A549 (cell line): ENCODE results near the gene RORC. TPM values are rescaled to one million over a fixed set of nuclear protein-coding genes. Genes with fewer than 3 reads are reported as not detected.

Experiments used
- ATAC-seq, 2 experiments: fragments of 200-7000 bp in 1 of 2; fragments of >200 bp in 1 of 2; cut with Nextera tagmentation in 1 of 2; cut with Tn5 transposase in 1 of 2; 3 replicates each; pipeline versions ENCODE4 v1.8.0 to v1.9.1; 2018 to 2020; ENCODE audit warnings: mild to moderate bottlenecking in 1 of 2, moderate library complexity in 1 of 2
- CTCF ChIA-PET: fragments of 300-600 bp; sonication (Branson Sonifier 250); formaldehyde crosslinking; extraction: SDS; loops from one replicate; lab custom pipeline; 2021; ENCODE audit warnings: antibody characterized with exemption, inconsistent platforms; lab: Yijun Ruan, JAX
- POLR2A ChIA-PET: fragments of 350-600 bp; formaldehyde crosslinking; extraction: SDS; loops from one replicate; lab custom pipeline; 2021; ENCODE audit warnings: antibody characterized with exemption, inconsistent platforms; lab: Yijun Ruan, JAX
- DNase-seq, 2 experiments: peaks; one replicate each; pipeline versions ENCODE4 v3.0.0 to v3.0.0-alpha.2; 2011 to 2016; ENCODE audit warnings: low read depth in 1 of 2, low spot score in 1 of 2
- FAIRE-seq: peaks from 2 replicates; lab custom pipeline; 2011; peaks lifted over from hg19 to GRCh38; lab: Jason Lieb, UNC
- H3K27ac ChIP-seq, 2 experiments: fragments of >200 bp; sonication (Bioruptor Twin); formaldehyde crosslinking; 3 replicates each; pipeline ENCODE4 v1.5.1; 2016 to 2017
- H3K4me1 ChIP-seq: fragments of >200 bp; sonication (Bioruptor Twin); formaldehyde crosslinking; 3 replicates; pipeline ENCODE4 v1.6.1; 2016
- H3K4me2 ChIP-seq: fragments of >200 bp; sonication (Bioruptor Twin); formaldehyde crosslinking; 3 replicates; pipeline ENCODE4 v1.6.1; 2016
- H3K4me3 ChIP-seq: fragments of >200 bp; sonication (Bioruptor Twin); formaldehyde crosslinking; 3 replicates; pipeline ENCODE4 v1.5.1; 2016
- H3K9me3 ChIP-seq: fragments of >200 bp; sonication (Bioruptor Twin); formaldehyde crosslinking; 3 replicates; pipeline ENCODE4 v1.6.1; 2016
- BHLHE40 ChIP-seq: IDR thresholded peaks from 2 replicates; pipeline ENCODE4 v1.6.1; 2012; ENCODE audit warnings: low read depth, low read length, inconsistent platforms
- CBX8 ChIP-seq: fragments of 200-600 bp; sonication (generic); IDR thresholded peaks from 2 replicates; pipeline ENCODE4 v1.6.1; 2016
- CHD4 ChIP-seq: fragments of 200-600 bp; sonication (generic); IDR thresholded peaks from 2 replicates; pipeline ENCODE4 v1.6.1; 2016; ENCODE audit warnings: antibody characterized with exemption, mild to moderate bottlenecking, borderline replicate concordance
- EHF ChIP-seq: fragments of 250-450 bp; sonication (Bioruptor Pico); IDR thresholded peaks from 2 replicates; pipeline ENCODE4 v1.5.0; 2020; ENCODE audit warnings: mild to moderate bottlenecking
- ESRRA ChIP-seq: fragments of 150-350 bp; IDR thresholded peaks from 2 replicates; pipeline ENCODE4 v1.6.1; 2014; ENCODE audit warnings: mild to moderate bottlenecking, low read length, borderline replicate concordance
- FOSL2 ChIP-seq, 2 experiments: fragments of 450-650 bp in 1 of 2; fragments of >200 bp in 1 of 2; sonication (Bioruptor Twin) in 1 of 2; formaldehyde crosslinking; IDR thresholded peaks; 2 replicates each; pipeline versions ENCODE4 v1.5.0 to v1.6.1; 2016 to 2020; ENCODE audit warnings: mild to moderate bottlenecking in 1 of 2, moderate library complexity in 1 of 2
- GATA3 ChIP-seq: IDR thresholded peaks from 2 replicates; pipeline ENCODE4 v1.6.1; 2012; ENCODE audit warnings: borderline replicate concordance
- HDAC2 ChIP-seq: fragments of 200-600 bp; sonication (generic); IDR thresholded peaks from 2 replicates; pipeline ENCODE4 v1.6.1; 2016
- HOXB13 ChIP-seq: fragments of 250-450 bp; sonication (Bioruptor Pico); IDR thresholded peaks from 2 replicates; pipeline ENCODE4 v1.5.0; 2020; ENCODE audit warnings: low read depth, mild to moderate bottlenecking, moderate library complexity
- MAZ ChIP-seq: fragments of 150-350 bp; IDR thresholded peaks from 2 replicates; pipeline ENCODE4 v1.6.1; 2014; ENCODE audit warnings: antibody characterized with exemption, low read depth, low read length, borderline replicate concordance
- MYC ChIP-seq: IDR thresholded peaks from 2 replicates; pipeline ENCODE4 v1.6.1; 2012; ENCODE audit warnings: mild to moderate bottlenecking, inconsistent platforms, low read length, improper control_type of control experiment, borderline replicate concordance
- NFE2L2 ChIP-seq: fragments of 150-350 bp; conservative IDR thresholded peaks from 2 replicates; pipeline ENCODE4 v1.6.1; 2014; ENCODE audit warnings: low read length
- NPAS2 ChIP-seq: fragments of 250-450 bp; sonication (Bioruptor Pico); IDR thresholded peaks from 2 replicates; pipeline ENCODE4 v1.8.0; 2022; ENCODE audit warnings: mild to moderate bottlenecking, moderate library complexity, borderline replicate concordance
- RCOR1 ChIP-seq: fragments of 150-350 bp; IDR thresholded peaks from 2 replicates; pipeline ENCODE4 v1.6.1; 2014; ENCODE audit warnings: antibody characterized with exemption, low read length, low read depth
- SREBF2 ChIP-seq: fragments of 450-650 bp; IDR thresholded peaks from 2 replicates; pipeline ENCODE4 v1.6.1; 2014; ENCODE audit warnings: mild to moderate bottlenecking, moderate library complexity
- TFCP2L1 ChIP-seq: fragments of 250-450 bp; sonication (Bioruptor Pico); IDR thresholded peaks from 2 replicates; pipeline ENCODE4 v1.5.0; 2021; ENCODE audit warnings: mild to moderate bottlenecking
- ZNF302 ChIP-seq: fragments of 250-450 bp; sonication (Bioruptor Pico); IDR thresholded peaks from 2 replicates; pipeline ENCODE4 v1.9.0; 2021; ENCODE audit warnings: inconsistent platforms, mild to moderate bottlenecking, moderate library complexity
- WGBS: methylation state at CpG from one replicate; pipeline ENCODE4 v1.1.6; 2017; ENCODE audit errors: missing lambda C conversion rate; 5-methylcytosine and 5-hydroxymethylcytosine counted together
- polyA plus RNA-seq, 4 experiments: library from polyadenylated mRNA; depleted of rRNA in 3 of 4; stranded (reverse); fragments of >200 nt; fragmentation: RNase III in 1 of 4; extraction: RNeasy Plus Mini Kit Qiagen cat#74134 plus additional on column Dnase treatment in 1 of 4; gene quantifications; 2 replicates in 3 of 4; 3 replicates in 1 of 4; pipeline ENCODE4 v1.2.3, GENCODE V29; 2011 to 2017
- TF ChIP-seq, protein P1 (sequence below): fragments of 150-350 bp; IDR thresholded peaks from 2 replicates; pipeline ENCODE4 v1.6.1; 2014; ENCODE audit warnings: low read depth, mild to moderate bottlenecking, low read length
- TF ChIP-seq, protein P2 (sequence below): fragments of >200 bp; sonication (Bioruptor Twin); formaldehyde crosslinking; IDR thresholded peaks from 2 replicates; pipeline ENCODE4 v1.6.1; 2016
- TF ChIP-seq, protein P3 (sequence below): fragments of >200 bp; sonication (Bioruptor Twin); formaldehyde crosslinking; IDR thresholded peaks from 3 replicates; pipeline ENCODE4 v1.6.1; 2016
- TF ChIP-seq, protein P4 (sequence below): fragments of >200 bp; sonication (Bioruptor Twin); formaldehyde crosslinking; IDR thresholded peaks from 3 replicates; pipeline ENCODE4 v1.5.1; 2016

The RORC gene
- polyA plus RNA-seq, 2 of the 4 experiments (the other 2 are of a cell fraction) = 0.06 to 0.25 TPM

DNA sequence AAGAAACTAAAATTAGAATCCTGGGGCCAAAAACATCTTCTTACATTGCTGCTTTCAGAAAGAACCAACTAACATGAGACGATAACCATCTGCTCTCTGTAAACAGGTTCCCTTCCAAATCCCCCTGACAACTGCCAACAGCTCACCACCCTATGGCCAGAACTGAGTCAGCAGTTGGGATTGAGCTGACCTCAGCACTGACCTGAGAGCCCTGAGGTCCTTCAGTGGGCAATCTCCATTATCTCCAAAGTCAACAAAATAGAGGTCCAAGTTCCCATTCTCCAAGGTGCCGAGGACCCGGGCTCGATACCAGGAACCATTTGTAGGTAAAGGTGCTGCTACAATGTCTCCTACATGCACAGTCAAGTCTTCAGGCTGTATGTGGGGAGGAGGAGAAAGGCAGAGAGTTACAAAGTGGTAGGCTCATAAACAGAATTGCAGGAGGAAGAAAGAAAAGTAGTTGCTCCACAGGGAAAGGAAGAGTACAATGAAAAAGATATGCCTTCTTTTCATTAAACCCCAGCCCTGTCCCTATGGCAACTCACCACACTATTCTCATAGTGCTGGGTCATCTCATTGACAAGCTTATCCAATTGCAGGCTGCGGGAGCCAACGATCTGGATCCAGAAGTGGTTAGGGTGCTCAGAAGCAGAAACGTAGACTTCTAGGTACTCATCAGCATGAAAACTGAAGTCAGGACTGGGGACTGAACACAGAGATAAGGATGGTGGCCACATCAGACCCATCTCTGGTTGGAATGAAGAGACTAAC, 55.5 kb downstream of the RORC start:
- Histone ChIP-seq H3K9me3 (no peaks in the 10 kb centered on the region), H3K4me2 (no peak overlapping the region), H3K27ac (no peak overlapping the region), H3K4me3 (no peak overlapping the region), H3K4me1 (no peaks in the 10 kb centered on the region)
- DNase-seq (no peak), ATAC-seq (no peak), FAIRE-seq (no peak)
- POLR2A ChIA-PET = no interaction called here
- TF ChIP-seq BHLHE40 (no peak), GATA3 (no peak), CHD4 (no peak), ESRRA (no peak), ZNF302 (CRISPR knock-in tag) (no peak), SREBF2 (no peak), MYC (no peak), RCOR1 (no peak), TFCP2L1 (no peak), EHF (CRISPR knock-in tag) (no peak), FOSL2 (IDR thresholded peaks at IDR 0.05) (no peak), FOSL2 (CRISPR knock-in tag; IDR thresholded peaks at IDR 0.05) (no peak), CBX8 (no peak), MAZ (no peak)
- TF ChIP-seq, protein P1, sequence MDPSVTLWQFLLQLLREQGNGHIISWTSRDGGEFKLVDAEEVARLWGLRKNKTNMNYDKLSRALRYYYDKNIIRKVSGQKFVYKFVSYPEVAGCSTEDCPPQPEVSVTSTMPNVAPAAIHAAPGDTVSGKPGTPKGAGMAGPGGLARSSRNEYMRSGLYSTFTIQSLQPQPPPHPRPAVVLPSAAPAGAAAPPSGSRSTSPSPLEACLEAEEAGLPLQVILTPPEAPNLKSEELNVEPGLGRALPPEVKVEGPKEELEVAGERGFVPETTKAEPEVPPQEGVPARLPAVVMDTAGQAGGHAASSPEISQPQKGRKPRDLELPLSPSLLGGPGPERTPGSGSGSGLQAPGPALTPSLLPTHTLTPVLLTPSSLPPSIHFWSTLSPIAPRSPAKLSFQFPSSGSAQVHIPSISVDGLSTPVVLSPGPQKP = no peak
- TF ChIP-seq, protein P2, sequence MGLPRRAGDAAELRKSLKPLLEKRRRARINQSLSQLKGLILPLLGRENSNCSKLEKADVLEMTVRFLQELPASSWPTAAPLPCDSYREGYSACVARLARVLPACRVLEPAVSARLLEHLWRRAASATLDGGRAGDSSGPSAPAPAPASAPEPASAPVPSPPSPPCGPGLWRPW = no peak
- TF ChIP-seq, protein P3, sequence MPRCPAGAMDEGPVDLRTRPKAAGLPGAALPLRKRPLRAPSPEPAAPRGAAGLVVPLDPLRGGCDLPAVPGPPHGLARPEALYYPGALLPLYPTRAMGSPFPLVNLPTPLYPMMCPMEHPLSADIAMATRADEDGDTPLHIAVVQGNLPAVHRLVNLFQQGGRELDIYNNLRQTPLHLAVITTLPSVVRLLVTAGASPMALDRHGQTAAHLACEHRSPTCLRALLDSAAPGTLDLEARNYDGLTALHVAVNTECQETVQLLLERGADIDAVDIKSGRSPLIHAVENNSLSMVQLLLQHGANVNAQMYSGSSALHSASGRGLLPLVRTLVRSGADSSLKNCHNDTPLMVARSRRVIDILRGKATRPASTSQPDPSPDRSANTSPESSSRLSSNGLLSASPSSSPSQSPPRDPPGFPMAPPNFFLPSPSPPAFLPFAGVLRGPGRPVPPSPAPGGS = no peak
- TF ChIP-seq, protein P4, sequence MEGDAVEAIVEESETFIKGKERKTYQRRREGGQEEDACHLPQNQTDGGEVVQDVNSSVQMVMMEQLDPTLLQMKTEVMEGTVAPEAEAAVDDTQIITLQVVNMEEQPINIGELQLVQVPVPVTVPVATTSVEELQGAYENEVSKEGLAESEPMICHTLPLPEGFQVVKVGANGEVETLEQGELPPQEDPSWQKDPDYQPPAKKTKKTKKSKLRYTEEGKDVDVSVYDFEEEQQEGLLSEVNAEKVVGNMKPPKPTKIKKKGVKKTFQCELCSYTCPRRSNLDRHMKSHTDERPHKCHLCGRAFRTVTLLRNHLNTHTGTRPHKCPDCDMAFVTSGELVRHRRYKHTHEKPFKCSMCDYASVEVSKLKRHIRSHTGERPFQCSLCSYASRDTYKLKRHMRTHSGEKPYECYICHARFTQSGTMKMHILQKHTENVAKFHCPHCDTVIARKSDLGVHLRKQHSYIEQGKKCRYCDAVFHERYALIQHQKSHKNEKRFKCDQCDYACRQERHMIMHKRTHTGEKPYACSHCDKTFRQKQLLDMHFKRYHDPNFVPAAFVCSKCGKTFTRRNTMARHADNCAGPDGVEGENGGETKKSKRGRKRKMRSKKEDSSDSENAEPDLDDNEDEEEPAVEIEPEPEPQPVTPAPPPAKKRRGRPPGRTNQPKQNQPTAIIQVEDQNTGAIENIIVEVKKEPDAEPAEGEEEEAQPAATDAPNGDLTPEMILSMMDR = no peak
- CTCF ChIA-PET = interaction anchor here (1.0 to 2.0 kb wide), 4 partner anchors 12 to 41 kb away, joined by 3 to 8 read pairs (median 3); no protein-coding TSS in a partner anchor
- 92% methylated on average over 7 of the region's 7 CpGs for WGBS

DNA sequence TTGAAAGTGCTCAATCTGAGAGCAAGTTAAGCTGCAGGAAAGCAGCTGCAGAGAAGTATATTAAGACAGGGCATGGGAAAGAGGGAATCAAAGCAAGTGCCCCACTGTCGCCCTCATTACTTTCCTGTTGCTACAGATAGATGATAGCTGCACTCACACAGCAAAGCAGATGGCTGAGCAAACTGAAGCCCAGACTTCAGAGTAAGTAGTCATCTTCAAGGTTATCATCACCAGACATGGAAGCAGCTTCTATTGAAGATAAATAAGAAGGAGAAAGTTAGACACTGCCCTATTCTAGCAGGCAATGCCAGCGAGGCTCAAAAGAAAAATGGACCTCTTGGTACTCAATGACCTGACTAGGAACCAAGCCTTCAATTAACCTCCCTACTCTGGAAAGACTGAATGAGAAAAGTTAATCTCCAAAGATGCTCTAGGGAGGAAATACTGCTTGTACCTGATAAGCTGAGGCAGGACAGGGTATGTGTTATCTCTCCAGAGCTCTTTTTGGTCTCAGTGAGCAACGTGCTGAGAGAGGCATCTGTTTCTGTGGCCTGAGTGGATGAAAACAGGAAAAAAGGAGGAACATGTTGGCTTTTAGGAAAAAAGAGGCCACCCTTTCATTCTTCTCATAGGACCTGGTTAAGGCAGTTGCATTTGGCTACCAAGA, 57.2 kb downstream of the RORC start:
- ChIA-PET POLR2A (no interaction called here), CTCF (interaction anchor here (0.7 to 2.8 kb wide), 6 partner anchors 9 to 120 kb away, joined by 3 to 8 read pairs (median 5); no protein-coding TSS in a partner anchor)
- 59% methylated on average over 3 of the region's 3 CpGs for WGBS
- Histone ChIP-seq H3K27ac (no peak overlapping the region), H3K4me3 (no peak overlapping the region), H3K4me1 (no peaks in the 10 kb centered on the region), H3K4me2 (no peak overlapping the region), H3K9me3 (no peaks in the 10 kb centered on the region)
- TF ChIP-seq NFE2L2 (no peak), NPAS2 (CRISPR knock-in tag) (no peak), HOXB13 (CRISPR knock-in tag) (no peak), HDAC2 (no peak)
- DNase-seq (no peak), FAIRE-seq (no peak), ATAC-seq (no peak)
